ENCODE measurements around the gene IGHMBP2. TPM values are rescaled to one million over a fixed set of nuclear protein-coding genes. Genes with fewer than 3 reads are reported as not detected.

Gene IGHMBP2
- total and polyA plus RNA-seq, 9 of the 15 experiments (the other 6 are each of a cell fraction or from before 2014, with no cell fraction given): 1.6 to 24.8 (median 14.5) TPM

GRCh38 chr11:68890490-68891231 lies 13.0 kb upstream of the IGHMBP2 start:
- peaks cover 58% of the 10 kb centered on the region; the same call in 2 of the 3 replicates for H3K36me3 ChIP-seq (ENCODE audit: control insufficient read depth, insufficient read depth, low read length)
- POLR2A ChIA-PET: interaction anchor here (0.6 to 3.1 kb wide), 3 partner anchors 10 to 247 kb away, joined by 3 to 9 read pairs (median 5); no protein-coding TSS in a partner anchor
- peak; percentile 56 for ATAC-seq
- 89% methylated on average over 17 of the region's 17 CpGs for WGBS (ENCODE audit: insufficient coverage, low coverage, missing lambda C conversion rate)
- H3K9me1 ChIP-seq (ENCODE audit: control insufficient read depth, insufficient read depth, low read length): no peaks in the 10 kb centered on the region
- no peak for FAIRE-seq
- in situ Hi-C loops (cut with MboI): no loop called here
- no peak overlapping the region for H2AFZ ChIP-seq (ENCODE audit: low read depth, low read length)
- peaks cover 0 to 14% of the 10 kb centered on the region in 2 experiments; a peak in 2 of 5 replicates for H3K4me1 ChIP-seq (replicated peaks in 1 of 2; ENCODE audit: control insufficient read depth in 2 of 2, insufficient read depth in 2 of 2, low read length in 2 of 2)
- no peak for DNase-seq (ENCODE audit: extremely low read depth in 1 of 4, low spot score in 3 of 4)
- peak overlapping the region in 1 of 2 experiments; percentile 52; a peak in 2 of 4 replicates for H3K9ac ChIP-seq (ENCODE audit: insufficient read depth in 1 of 2, low read depth in 2 of 2, low read length in 2 of 2)
- CTCF ChIA-PET (ENCODE audit: low intra/inter-chr PET ratio): no interaction called here
- no peaks in the 10 kb centered on the region for H3K9me3 ChIP-seq (replicated peaks; ENCODE audit: control insufficient read depth, insufficient read depth, low read depth, low read length)
- BruUV-seq (replicated peaks): TSS peak; percentile 4
- no peaks in the 10 kb centered on the region for H4K20me1 ChIP-seq (replicated peaks; ENCODE audit: control insufficient read depth, insufficient read depth, low read length)
- H3K27ac ChIP-seq (ENCODE audit: extremely low read depth, low read depth, low read length): no peak overlapping the region
- H3K79me2 ChIP-seq (ENCODE audit: control insufficient read depth, insufficient read depth, low read length): no peaks in the 10 kb centered on the region
- H3K4me2 ChIP-seq (ENCODE audit: insufficient read depth, low read length): no peak overlapping the region
- H3K27me3 ChIP-seq (ENCODE audit: control insufficient read depth in 2 of 2, insufficient read depth in 2 of 2, low read length in 2 of 2): no peaks in the 10 kb centered on the region
- H3K4me3 ChIP-seq: no peak overlapping the region
- intact Hi-C loops (cut with micrococcal nuclease): no loop called here
- peak; percentile 28 for TF ChIP-seq POLR2G (IDR thresholded peaks at IDR 0.05; ENCODE audit: low read depth, low read length)
- no peak for TF ChIP-seq HES1 (IDR thresholded peaks at IDR 0.05; ENCODE audit: low read depth)
- TF ChIP-seq RBFOX2 (IDR thresholded peaks at IDR 0.05; ENCODE audit: low read depth, low read length): peak; percentile 23; the same call in 1 of the 2 replicates
- TF ChIP-seq ILF3 (IDR thresholded peaks at IDR 0.05; ENCODE audit: borderline replicate concordance): no peak
- TF ChIP-seq JUND (IDR thresholded peaks at IDR 0.05; ENCODE audit: borderline replicate concordance, low read depth, low read length): no peak
- no peak for TF ChIP-seq JUND (tag; IDR thresholded peaks at IDR 0.05; ENCODE audit: borderline replicate concordance, low read depth, low read length)
- TF ChIP-seq CREB1 (IDR thresholded peaks at IDR 0.05): no peak
- TF ChIP-seq CREB1 (CRISPR knock-in tag; IDR thresholded peaks at IDR 0.05): no peak
- no peak for TF ChIP-seq MAFG (tag; conservative IDR thresholded peaks at IDR 0.05)
- TF ChIP-seq SPI1 (IDR thresholded peaks at IDR 0.05; ENCODE audit: borderline replicate concordance, low read depth, low read length): peak; percentile 40; the same call in 1 of the 2 replicates
- no peak for TF ChIP-seq CAMTA2 (CRISPR knock-in tag; conservative IDR thresholded peaks at IDR 0.05)
- TF ChIP-seq ASH1L (IDR thresholded peaks at IDR 0.05; ENCODE audit: borderline replicate concordance, low read depth, partially characterized antibody): no peak
- 0 out of 2 replicates have a peak, but pooled peaks have one; percentile 54 for TF ChIP-seq ZBTB33 (CRISPR knock-in tag; IDR thresholded peaks at IDR 0.05)
- no peak for TF ChIP-seq E2F5 (CRISPR knock-in tag; IDR thresholded peaks at IDR 0.05)
- no peak for TF ChIP-seq ZNF3 (CRISPR knock-in tag; IDR thresholded peaks at IDR 0.05)
- TF ChIP-seq PREB (CRISPR knock-in tag; IDR thresholded peaks at IDR 0.05): no peak
- TF ChIP-seq RBM15 (IDR thresholded peaks at IDR 0.05; ENCODE audit: insufficient read depth, low read length): no peak
